GM18909 (cell line): ENCODE measurements around the gene STK24.

Experiments used
- ATAC-seq: cut with Tn5 transposase; IDR thresholded peaks from one replicate; pipeline ENCODE4 v1.9.1; 2021; ENCODE audit warnings: mild to moderate bottlenecking; ENCODE audit not compliant: unreplicated experiment, poor library complexity

Gene STK24

DNA sequence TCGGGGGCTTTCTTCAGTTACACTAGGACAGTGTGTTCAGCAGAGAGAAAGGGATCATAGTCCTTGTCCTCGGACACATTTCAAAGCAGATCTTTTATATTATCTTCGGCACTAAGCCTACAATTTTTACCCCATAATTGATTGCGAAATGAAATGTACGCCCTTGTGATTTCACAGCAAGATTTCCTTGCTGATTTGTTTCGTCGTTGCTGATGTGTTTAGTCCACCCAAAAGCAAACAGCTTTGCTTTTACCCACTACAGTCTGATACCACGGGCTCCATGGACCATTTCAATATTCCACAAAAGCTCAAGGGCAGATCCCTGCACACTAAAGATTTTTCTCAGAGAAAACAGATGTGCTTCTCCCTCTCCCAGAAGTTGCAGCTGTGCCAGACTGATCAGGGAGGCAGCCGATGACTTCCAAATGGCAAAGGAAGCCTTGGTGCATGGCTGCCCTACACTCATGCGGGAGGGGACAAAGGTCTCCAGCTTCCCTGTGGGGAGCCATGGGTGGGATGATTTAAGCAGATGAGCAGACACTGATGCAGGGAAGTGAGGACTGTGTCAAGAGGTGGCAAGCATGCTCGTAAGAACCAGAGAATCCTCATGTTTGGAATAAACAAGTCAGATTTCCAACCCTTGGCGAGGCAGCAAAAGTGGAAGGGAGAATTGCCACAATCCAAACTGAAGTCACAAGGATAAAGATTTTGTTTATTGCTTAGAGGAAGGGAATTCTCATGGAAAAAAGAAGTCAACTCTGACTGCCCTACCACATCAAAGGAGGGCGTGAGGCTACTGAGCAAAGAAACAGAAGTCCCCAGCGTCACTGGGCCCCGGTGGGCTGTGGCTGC, 81.1 kb downstream of the STK24 start:
- ATAC-seq = no peak

DNA sequence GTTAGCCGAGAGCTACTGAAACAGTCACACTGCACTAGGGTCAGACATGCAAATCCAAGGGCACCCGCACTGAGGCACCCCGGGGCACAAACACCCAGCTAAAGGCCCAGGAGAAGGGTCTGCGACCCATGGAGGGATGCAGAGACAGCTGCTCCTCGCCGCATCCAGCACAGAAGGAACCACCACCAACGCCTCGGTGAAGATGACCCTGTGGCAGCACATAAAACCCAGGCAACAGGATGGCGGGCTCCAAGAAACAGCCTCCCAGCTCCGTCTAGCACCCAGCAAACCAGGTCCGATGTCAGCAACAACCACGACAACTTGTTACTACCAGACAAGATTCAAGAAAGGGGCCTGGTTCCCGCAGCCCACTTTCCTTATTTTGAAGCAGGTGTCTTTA, 82.1 kb downstream of the STK24 start:
- no peak for ATAC-seq

DNA sequence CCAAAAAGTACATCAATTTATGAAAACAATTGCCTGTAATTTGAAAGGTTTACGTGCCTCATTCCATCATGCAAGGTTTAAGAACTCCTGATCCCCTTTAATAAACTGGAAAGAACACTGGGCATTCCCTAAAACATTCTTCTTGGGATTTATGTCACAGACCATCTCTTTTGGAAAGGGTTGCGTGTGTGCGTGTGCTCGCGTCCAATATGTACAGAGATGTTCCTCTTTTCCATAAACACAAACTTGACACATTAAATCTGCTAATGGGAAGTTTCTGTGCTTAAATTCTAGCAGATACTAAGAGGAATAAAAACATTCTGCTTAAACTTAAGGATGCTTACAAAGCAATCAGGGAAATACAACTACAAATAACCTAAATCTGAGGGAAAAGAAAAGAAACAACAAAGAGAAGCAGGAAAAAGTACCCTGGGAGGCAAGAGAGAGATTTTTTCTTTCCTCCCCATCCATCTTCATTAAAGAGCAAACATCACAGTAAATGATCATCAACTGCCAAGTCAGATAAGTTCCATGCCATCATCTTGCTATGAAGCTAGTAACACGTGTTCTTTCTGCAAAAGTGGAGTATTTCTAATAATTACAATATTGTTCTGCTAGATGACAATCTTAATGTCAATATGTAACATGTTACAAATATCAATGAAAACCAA, 83.7 kb downstream of the STK24 start:
- ATAC-seq = no peak

DNA sequence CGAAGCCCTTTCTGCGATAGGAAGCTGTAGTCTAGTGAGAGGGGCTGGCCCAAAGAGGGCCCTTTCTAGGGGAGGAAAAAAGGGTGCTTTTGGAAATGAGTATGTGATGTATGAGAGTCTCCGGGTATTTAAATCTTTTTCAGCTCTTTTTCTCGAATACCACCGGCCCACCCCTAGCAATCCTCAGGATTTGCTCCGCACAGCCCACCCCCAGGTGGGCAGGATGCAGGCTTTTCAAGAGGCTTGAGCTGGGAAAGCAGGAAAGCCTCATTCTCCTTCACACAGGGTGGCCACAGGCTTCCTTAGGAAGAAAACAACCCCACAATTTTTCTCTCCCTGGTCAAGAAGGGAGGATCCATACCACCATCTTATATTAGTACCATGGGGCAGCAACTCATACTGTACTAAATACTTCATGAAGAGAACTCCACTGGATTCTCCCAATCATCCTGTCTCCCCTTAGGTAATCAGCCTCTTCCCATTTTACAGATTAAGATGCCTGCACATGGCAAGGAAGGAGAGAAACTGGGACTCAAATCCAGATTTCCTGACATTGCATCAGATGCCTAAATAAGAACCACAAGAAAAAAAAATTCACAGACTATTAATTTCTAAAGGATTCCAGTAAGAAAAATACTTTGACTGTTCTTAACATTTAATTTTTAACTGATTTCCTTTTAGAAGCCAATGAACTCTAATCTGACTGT, 84.4 kb downstream of the STK24 start:
- ATAC-seq = no peak

DNA sequence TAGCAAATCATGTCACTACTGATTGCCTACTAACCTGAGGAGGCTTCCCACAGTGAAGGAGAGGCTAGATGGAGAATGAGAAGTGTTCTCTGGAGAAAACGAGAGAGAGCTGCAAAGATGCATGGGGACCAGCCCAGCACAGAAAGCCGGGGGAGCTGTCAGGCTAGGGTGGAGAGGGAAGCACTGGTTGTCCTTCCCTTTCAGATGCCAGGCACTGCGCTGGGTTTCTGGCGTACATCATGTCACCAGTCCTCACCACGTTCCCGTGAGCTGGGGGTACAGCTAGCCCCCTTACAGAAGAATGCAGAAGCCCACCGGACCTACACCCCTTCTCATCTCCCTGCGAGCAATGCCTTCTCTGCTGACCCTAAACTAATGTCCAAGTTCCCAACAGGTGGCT, 86.0 kb downstream of the STK24 start:
- no peak for ATAC-seq

DNA sequence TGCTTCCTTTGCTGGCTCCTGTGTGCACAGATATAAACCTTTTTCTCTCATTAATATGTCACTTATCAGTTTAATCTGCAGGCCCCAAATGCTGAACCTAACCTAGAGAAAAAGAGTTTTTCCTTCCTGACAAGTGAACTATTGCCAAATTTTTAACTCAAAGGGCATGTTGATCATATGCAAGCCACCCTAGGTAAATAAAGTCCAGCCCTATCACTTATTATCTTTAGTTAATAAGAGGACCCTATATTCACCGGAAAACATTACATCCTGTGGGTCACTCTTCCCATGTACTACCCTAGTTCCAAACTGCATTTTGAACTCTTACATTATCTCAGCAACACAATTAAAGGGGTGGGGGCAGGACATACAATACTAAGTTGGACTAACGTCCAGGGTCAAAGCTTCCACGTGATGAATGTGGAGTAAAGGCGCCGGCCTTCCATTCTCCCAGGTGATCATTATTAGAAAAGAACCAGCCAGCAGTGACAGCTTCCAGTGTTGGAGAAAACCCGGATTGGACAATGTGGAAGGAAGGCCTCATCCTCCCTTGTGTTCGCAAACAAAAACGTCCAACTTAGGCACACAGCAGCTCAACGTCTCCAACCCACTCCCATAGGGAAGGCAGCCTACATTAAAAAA, 86.6 kb downstream of the STK24 start:
- no peak for ATAC-seq

DNA sequence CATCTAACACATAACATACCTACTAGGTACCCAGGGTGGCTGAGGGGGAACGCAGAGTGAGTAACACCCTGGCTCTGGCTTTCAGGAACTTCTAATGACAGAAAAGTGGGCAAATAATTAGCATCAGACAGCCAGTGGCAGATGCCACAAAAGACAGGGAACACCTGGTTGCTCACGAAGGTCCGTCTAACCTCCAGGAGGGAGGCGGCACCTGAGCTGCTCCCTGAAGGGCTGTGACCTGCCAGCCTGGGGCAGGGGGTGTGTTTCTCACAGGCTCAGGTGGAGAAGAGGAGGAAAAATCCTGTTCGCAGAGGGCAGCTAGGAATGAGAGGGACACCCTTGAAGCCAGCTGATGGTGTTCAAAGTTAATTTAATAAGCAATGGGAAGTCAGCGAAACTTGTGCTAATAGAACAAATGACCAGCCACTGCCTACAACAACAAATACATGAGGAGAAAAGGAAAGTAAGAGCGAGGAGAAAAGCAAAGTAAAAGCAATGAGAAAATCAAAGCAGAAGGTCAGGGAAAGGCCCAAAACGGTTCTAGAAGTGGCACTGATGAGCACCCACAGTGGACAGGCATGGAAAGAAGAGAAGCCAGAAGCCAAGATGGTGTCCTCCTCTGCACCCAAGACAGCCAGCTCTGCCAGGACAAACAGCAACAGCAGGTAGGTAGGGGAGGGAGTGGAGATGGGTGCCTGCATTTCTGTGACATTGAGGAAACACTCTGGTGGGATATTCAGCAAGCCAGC, 87.3 kb downstream of the STK24 start:
- no peak for ATAC-seq

DNA sequence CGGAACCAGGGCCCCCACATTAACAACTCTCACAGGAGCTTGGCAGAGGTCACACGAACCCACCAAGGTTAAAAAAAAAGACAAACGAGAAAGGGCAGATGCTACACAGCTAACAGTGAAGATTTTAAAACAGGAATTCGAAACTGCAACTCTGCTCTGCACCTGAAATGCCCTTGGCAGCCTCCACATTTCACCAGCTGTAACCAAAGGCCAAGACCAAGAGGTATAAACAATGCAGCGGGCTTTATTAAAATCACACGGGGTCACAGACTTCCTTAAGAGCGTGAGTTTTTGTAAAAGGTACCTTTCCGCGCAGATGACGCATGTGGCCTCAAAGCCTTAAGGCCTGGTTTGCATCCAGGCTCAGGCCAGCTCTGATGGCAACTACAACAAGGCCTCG, 88.2 kb downstream of the STK24 start:
- ATAC-seq = peak; percentile 62

DNA sequence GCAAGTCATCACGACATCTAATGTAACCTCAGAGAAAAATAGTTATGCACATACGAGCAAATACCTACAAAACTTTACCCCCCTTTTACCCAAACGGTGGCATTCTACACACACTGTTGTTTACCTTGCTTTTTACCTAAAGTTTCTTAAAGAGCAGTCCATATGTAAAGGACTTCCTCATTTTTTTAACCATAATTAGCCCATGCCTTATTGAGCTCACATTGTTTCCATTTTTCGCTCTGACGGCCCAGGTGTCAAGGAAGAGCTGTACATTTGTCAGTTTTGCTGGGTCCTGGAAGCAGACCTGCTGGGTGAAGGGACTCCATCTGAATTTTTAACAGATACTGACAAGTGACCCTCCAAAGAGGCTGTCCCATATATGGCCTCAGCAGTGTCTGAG, 89.4 kb downstream of the STK24 start:
- ATAC-seq = peak; percentile 31

DNA sequence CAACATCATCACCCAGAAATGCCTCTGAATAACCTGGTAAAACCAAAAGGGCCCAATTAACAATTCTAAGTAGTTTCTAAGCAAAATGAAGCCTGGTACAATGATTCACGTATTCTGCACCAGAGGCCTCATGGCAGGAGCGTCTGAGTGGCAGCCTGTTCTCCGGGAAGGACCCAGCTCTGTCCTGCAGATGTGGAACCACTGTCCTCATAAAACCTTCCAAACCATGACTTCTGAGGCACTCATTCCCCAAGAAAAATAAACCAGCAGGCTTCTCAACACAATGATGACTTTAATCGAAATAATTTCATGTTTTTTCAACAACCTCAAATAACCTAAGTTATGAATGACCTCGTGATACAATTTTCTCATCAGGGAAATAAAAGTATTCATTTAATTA, 89.9 kb downstream of the STK24 start:
- ATAC-seq = no peak

DNA sequence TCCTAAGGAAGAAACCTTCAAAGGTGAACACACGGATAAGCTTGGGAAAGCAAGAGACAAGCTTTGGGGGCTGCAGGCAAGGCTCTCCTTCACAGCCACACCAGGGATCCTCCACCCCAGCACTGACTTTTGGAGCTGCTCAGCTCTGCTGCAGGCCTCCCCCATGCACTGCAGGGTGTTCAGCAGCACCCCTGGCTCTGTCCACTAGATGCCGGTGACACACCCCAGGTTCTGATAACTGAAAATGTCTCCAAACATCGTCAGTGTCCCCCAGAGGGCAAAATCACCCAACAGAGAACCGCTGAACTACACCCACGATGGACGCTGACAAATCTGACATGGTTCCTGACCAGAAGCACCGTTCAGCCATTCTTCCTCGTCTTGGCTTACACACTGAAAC, 90.5 kb downstream of the STK24 start:
- no peak for ATAC-seq

DNA sequence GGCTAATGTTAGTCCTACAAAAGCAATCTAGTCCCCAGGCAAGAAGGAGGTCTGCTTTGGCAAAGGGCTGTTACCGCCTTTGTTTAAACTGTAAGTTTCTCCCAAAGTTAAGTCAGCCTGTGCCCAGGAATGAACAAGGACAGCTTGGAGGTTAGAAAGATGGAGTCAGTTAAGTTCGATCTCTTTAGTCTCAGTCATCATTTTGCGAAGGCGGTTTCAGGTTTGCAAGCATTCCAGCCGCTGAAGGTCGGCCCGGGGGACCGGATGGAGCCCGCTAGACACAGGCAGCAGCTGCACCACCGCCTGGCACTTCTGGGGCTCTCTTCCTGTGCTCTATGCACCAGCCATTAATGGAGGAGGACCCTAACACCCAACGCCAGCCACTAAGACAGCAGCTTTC, 91.3 kb downstream of the STK24 start:
- ATAC-seq = no peak

DNA sequence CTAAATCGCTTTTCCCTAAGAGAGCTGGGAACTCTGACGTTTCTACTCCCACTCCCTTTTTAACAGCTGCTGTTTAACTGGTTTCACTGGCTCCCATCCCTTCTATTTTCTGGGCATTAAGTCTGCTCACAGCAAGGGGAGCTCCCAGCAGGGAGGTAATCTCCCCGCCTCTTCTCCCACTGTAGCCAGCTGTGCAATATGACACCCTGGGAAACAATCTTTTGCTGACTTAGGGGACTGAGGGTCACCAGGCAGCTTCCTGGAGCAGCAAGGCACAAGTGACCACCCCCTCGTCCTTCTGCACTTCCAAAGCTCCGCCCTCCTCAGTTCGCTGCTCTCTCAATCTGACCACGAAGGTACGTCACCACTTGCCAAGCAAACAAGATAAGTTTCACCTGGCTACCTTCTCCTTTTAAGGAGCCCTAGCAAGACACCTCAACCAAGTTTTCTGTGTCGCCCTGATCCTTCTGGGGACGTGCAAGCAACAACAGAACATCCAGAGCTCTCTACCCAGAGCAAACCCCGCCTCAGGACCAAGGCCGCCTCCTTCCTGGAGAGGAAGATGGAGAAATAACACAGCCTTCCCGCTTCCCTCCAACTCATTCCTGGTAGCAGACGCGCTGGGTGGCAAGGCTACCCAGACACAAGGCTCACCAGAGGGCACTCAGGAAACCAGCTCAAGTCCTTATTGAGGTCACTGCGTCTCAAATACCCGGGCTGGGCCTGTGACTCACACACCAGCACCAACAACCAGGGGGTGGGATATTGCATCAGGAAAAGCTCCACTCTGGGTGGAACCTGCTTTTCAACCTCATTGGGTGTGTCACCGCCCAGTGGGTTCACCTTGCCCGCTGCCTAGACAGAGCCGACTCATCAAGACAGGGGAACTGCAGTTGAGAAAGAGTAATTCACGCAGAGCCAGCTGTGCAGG, 92.4 kb downstream of the STK24 start:
- ATAC-seq = peak; percentile 38

DNA sequence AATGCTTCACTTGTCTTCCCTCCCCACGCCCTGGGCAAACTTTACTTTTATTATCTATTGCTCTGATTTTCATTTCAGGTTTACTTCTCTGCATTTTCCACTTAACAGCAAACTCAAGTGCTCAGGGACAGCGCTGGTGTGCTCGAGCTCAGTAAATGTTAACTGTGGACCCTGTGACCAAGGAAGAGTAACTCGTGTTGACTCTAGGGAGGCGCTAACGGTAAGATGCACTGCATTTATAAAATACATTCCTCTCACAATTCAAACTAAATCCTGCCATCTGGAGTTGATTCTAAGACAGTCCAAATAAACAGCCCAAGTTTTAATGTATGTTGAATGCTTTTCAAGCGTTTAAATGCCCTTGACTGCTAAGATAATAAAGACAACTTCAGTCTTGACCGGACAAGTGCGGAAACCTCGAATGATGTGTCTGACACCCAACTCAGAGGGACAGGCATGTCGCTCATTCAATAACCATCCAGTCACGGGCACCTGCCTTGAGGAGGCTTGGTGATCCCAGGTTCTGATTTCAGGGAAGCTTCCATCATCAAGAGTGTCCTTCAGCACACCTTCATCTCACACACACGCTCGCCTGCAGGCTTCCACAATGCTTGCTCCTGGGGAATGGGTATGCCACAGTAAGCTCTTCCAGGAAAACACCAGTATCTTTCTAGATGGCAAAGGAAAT, 93.2 kb downstream of the STK24 start:
- no peak for ATAC-seq

DNA sequence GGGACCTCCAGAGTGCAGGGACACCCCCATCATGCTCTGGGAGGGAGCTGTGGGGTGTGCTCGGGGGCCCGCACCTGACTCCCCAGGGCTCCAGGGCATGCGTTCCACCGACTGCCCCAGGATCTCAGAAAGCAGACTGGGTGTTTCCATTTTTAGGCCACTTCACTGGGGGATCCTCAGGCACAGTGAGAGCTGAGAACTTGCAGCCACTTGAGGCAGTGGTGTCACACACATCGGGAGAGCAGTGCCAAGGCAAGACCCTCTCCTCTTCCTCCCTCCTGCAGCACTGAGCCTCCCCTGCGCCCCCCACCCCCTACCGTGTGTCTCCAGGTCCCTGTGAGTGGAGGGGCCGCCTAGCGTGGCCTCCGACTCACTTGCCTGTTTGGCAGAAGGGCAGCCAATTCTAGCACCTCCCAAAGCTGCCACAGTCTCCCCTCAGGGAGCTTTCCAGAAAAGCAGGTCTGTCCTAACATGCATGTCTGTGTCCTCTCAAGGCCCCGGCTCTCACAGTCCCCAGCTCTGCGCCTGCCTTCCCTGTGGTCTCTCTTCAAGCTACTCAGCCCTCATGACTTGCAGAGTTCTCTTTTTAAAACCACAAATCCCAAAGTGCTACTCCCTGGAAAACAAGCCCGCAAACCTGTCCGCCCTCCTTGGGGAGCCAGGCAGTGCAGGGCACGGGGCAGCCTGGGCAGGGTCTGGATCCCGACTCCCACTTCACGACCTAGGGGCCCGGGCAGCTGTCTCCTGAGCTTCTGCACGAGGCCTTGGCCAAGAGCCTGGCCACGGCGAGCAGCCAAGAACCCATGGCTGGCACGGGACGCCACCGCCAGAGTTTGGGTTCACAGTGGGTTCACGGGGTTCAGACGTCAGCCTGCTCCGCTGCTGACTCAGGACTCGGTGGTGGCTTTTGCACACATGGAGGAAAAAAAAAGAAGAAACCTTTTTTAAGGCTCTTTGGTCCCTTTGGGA, 94.1 kb downstream of the STK24 start:
- ATAC-seq = no peak

DNA sequence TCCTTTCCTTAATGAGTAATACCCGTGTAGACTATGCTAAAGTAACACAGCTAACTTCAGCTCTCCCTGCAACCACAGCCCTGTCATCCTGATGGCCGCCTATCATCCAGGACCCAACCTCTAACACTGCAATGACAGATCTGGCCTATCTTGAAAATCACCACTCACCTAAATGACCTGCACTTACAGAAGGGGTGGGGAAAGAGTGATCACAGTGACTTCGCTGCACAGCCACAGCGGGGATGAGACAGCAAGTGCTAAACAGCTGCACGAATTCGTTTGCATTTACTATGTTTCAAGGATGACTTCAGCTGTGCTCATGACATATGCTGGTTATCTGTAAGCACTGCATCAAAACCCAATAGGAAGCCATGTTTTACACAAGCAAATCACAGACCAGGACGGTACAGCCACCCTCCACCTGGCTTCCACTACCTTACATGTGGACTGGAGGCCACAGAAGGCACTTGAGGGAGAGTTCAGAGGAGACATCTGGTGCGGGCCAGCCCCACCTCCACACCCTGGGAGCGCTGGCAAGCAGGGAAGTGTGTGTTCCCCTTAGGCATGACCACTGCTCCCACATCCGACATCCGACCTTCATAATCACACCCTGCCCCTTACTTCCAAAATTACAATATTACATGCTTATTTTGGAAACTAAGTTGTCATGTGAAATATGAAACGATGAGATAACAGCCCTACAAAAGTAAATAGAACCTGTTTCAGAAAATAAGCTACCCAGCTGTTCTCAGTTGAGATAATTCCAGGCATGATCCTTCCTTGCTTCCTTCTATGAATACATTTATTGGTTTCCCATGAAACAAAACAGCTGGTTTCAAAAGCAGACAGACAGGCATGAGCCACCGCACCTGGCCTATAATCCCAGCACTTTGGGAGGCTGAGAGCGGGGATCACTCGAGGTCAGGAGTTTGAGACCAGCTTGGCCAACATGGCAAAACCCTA, 95.7 kb downstream of the STK24 start:
- ATAC-seq = peak; percentile 25
